BLaER1 treated with 17β-estradiol and CSF1 and Interleukin-3, amounts not matched to agents 10 nM and 100 nM (cell line): ENCODE measurements around the gene JPH4.

Experiments used
- H3K27ac ChIP-seq, 11 experiments: shearing (Covaris generic); formaldehyde crosslinking; 2 replicates each; pipeline ENCODE4 v1.8.1; 2022
- H3K27me3 ChIP-seq, 11 experiments: shearing (Covaris generic); formaldehyde crosslinking; 2 replicates each; pipeline ENCODE4 v1.8.1; 2022
- H3K36me3 ChIP-seq, 11 experiments: shearing (Covaris generic); formaldehyde crosslinking; 2 replicates each; pipeline ENCODE4 v1.8.1; 2022
- H3K4me1 ChIP-seq, 10 experiments: shearing (Covaris generic); formaldehyde crosslinking; 2 replicates each; pipeline ENCODE4 v1.8.1; 2022
- H3K4me2 ChIP-seq, 11 experiments: shearing (Covaris generic); formaldehyde crosslinking; 2 replicates each; pipeline ENCODE4 v1.8.1; 2022
- H3K4me3 ChIP-seq, 10 experiments: shearing (Covaris generic); formaldehyde crosslinking; 2 replicates each; pipeline ENCODE4 v1.8.1; 2022
- H3K9ac ChIP-seq, 11 experiments: shearing (Covaris generic); formaldehyde crosslinking; 2 replicates each; pipeline ENCODE4 v1.8.1; 2022
- H3K9me3 ChIP-seq, 11 experiments: shearing (Covaris generic); formaldehyde crosslinking; replicated peaks in 1 of 11; 2 replicates each; pipeline ENCODE4 v1.8.1; 2022
- H4K20me1 ChIP-seq, 11 experiments: shearing (Covaris generic); formaldehyde crosslinking; 2 replicates each; pipeline ENCODE4 v1.8.1; 2022
- Cebpa-rat ChIP-seq, 11 experiments: shearing (Covaris generic); IDR thresholded peaks; 2 replicates each; pipeline ENCODE4 v1.8.1; 2022

Gene JPH4

DNA sequence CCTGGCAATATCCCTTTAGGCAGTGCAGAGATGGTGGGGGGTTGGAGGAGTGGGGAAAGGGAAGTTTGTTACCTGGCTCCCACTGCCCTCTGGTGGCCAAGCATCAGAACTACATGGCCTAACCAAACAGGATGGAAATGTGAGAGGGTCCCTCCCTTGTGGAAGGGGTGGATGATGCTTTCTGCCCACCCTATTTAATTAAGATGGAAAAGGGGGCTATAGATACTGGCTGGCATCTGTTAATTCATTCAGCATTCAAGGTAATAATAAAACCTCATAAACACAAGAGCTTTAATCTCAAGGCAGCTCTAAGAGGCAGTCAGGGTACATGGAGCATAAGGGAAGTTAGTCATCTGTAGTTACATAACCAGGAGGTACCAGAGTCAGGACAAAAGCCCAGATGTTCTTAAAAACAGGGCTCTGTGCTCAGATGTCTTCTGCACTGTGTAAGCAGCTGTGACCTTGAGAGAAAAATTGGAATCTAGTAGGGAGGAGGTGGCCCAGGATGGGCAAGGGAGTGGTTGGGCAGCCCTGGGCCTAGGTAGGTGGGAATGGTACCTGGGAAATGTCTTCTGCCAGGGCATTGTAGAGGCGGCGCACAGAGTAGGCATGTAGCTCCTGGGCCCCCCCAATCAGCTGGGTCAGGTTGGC lies 15.6 kb downstream of the JPH4 start:
- peaks cover 16 to 42% (median 24%) of the 10 kb centered on the region in 10 experiments for H3K4me1 ChIP-seq
- peak overlapping the region in 2 of 11 experiments; percentile 24 to 35; a peak in 4 of 22 replicates for H3K4me2 ChIP-seq
- TF ChIP-seq Cebpa-rat (IDR thresholded peaks at IDR 0.05), result no peak
- peaks cover 71 to 82% (median 78%) of the 10 kb centered on the region in 11 experiments for H3K36me3 ChIP-seq
- H3K27me3 ChIP-seq, result no peaks in the 10 kb centered on the region
- no peaks in the 10 kb centered on the region for H3K9me3 ChIP-seq
- peak overlapping the region in 3 of 11 experiments; percentile 19 to 40 (median 32); a peak in 6 of 22 replicates for H3K27ac ChIP-seq
- peaks cover 6 to 88% (median 27%) of the 10 kb centered on the region in 11 experiments; a peak in 17 of 22 replicates for H4K20me1 ChIP-seq
- H3K4me3 ChIP-seq, result no peak overlapping the region
- H3K9ac ChIP-seq, result peak overlapping the region in 3 of 11 experiments; percentile 6 to 45 (median 26); a peak in 5 of 22 replicates

DNA sequence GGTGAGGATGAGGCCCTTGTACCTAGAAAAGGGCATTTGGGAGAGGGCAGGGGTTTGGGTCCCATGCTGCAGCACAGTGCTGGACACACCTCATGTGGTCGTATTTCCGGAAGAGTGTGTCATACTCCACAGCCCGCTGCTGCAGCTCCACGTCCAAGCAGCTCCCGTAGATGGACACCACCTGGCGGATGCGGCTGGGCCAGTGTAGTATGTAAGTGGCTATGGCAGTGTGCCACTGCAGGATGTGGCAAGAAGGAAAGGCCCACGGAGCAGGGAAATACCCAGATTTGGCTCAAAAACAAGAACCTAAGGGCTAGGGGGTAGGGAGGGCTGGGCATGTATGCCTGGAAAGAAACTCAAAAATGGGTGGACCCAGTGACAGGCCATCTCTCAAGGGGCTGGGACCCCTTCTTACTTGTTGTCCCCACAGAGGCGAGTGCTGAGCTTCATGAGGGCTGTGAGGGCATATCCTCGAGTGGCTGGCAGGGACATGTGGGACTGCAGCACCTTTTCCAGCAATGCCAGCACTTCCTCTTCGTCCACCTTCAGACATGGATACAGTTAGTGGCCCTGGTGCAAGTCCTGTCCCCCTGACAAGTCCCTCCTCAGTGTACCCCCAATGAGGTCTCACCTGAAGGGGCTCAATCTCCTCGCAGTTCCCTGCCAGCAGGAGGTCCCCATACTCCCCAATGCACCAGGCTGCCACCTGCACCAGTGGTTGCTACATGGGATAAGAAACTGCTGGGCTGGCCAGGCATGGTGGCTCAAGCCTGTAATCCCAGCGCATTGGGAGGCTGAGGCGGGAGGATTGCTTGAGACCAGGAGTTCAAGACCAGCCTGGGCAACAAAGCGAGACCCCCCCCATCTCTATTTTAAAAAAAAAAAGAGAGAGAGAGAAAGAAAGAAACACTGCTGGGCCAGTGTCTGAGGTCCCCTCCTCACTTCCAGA lies 16.4 kb downstream of the JPH4 start:
- Histone ChIP-seq H3K9me3 (no peaks in the 10 kb centered on the region), H3K27me3 (no peaks in the 10 kb centered on the region), H3K27ac (no peak overlapping the region; a peak in 1 of 22 replicates), H3K4me3 (no peak overlapping the region), H3K4me2 (no peak overlapping the region), H3K9ac (peak overlapping the region in 3 of 11 experiments; percentile 14 to 32 (median 22); a peak in 1 of 22 replicates), H4K20me1 (peaks cover 6 to 91% (median 27%) of the 10 kb centered on the region in 11 experiments; a peak in 17 of 22 replicates), H3K4me1 (peaks cover 21 to 46% (median 28%) of the 10 kb centered on the region in 10 experiments), H3K36me3 (peaks cover 73 to 87% (median 79%) of the 10 kb centered on the region in 11 experiments)
- TF ChIP-seq Cebpa-rat (IDR thresholded peaks at IDR 0.05), result no peak

DNA sequence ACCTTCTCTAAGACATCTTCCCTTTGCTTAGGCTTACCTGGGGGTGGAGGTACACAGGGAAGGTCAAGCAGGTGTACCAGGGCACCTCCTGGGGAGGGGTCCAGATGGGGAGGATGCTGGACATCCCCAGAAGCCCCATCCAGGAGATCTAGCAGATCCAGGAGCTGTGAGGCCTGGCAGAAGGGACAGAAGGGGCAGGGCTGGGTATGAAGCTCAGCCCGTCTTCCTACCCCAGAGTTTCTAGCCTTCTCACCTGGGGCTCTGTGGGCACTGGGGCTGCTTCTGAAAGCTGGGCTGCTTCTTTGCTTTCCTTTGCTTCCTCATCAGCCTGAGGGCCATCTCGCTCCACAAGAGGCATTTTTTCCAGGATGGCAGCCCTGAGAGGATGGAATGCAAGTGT lies 17.3 kb downstream of the JPH4 start:
- Histone ChIP-seq H3K9ac (peak overlapping the region in 4 of 11 experiments; percentile 14 to 44 (median 27); a peak in 4 of 22 replicates), H3K9me3 (no peaks in the 10 kb centered on the region), H3K27ac (no peak overlapping the region; a peak in 1 of 22 replicates), H4K20me1 (peaks cover 6 to 84% (median 24%) of the 10 kb centered on the region in 11 experiments; a peak in 17 of 22 replicates), H3K4me3 (no peak overlapping the region), H3K4me2 (no peak overlapping the region), H3K27me3 (no peaks in the 10 kb centered on the region), H3K36me3 (peaks cover 73 to 86% (median 79%) of the 10 kb centered on the region in 11 experiments), H3K4me1 (peaks cover 20 to 46% (median 28%) of the 10 kb centered on the region in 10 experiments)
- no peak for TF ChIP-seq Cebpa-rat (IDR thresholded peaks at IDR 0.05)

DNA sequence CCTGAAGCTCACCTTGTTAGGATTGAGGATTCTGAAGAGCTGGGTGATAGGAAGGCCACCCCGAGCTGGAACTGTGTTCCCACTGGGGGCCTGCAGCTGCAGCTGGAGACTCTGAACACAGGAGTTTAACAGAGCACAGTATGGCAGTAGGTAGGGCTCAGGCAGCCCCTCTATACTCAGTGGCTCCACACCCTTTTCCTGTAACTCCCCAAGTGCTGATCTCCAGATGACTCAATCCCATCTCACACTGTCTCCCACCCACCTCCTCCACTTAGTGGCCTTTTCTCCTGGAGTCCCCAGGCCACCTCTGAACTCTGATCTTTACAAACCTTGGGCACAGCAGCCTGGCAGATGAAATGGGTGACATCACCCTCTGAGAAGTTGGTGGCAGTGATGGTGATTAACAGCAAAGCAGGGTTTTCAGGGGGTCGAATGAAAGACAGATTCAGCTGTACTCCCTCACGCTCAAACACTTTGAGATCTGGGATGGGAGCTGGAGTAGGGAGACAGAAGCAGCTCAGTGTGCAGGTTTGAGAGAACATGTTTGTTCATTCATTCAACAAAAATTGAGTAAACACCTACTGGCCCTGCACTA lies 18.6 kb downstream of the JPH4 start:
- TF ChIP-seq Cebpa-rat (IDR thresholded peaks at IDR 0.05), result no peak
- H3K4me1 ChIP-seq, result peaks cover 19 to 46% (median 28%) of the 10 kb centered on the region in 10 experiments
- peak overlapping the region in 8 of 11 experiments; percentile 0 to 41 (median 13); a peak in 6 of 22 replicates for H3K9ac ChIP-seq
- peaks cover 62 to 74% (median 69%) of the 10 kb centered on the region in 11 experiments for H3K36me3 ChIP-seq
- H4K20me1 ChIP-seq, result peaks cover 6 to 71% (median 21%) of the 10 kb centered on the region in 11 experiments; a peak in 17 of 22 replicates
- H3K27ac ChIP-seq, result 0 out of 22 replicates have a peak overlapping the region, but pooled peaks of 1 of the 11 experiments have one; percentile 6
- H3K4me3 ChIP-seq, result no peak overlapping the region
- no peaks in the 10 kb centered on the region for H3K27me3 ChIP-seq
- no peaks in the 10 kb centered on the region for H3K9me3 ChIP-seq
- no peak overlapping the region for H3K4me2 ChIP-seq

DNA sequence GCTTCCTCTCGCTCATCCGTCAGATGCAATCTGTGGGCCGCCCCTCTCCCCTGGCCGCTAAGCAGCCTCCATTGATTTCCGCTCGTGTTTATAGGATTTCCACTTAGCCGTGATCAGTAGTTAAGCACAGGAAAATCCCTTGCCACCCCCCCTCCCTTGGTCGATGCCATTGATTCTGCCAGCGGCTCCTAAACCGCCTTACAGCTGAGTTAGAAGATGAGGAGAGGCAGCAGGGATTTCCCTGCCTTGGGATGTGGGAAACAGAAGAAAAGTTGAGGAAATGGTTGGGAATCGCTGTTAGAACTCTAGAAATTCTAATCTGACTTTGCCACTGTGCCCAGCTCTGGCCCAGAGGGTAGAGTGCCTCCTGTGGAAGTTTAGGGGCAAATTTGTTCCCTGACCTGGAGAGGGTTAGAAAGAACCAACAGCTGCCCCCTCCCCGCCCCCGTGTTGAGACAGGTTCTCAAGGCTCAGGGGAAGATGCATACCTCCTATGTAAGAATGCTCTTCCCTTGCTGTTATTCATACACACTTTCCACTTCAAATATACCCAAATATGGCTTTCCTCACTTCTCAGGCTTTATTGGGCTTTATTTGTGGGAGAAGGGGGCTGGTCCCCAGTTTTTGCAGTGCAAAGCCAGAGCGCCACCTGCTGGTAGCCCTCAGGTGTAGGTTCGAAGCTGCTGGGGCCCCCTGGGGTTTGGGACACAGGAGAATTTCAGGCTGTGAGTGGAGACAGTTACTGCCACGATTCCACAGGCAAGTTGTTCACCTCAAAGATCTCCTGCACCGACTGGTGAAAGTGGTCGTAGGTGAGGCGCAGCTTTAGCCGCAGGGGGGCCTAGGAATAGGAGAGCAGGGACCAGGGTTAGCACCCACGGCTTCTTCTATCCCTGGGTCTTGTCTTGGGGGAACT lies 19.3 kb downstream of the JPH4 start:
- H3K27me3 ChIP-seq, result no peaks in the 10 kb centered on the region
- peaks cover 19 to 49% (median 29%) of the 10 kb centered on the region in 10 experiments for H3K4me1 ChIP-seq
- TF ChIP-seq Cebpa-rat (IDR thresholded peaks at IDR 0.05), result no peak
- peak overlapping the region in 6 of 11 experiments; percentile 9 to 95 (median 65); a peak in 6 of 22 replicates for H3K9ac ChIP-seq
- no peaks in the 10 kb centered on the region for H3K9me3 ChIP-seq
- 0 out of 22 replicates have a peak overlapping the region, but pooled peaks of 1 of the 11 experiments have one; percentile 90 for H3K27ac ChIP-seq
- peaks cover 54 to 66% (median 61%) of the 10 kb centered on the region in 11 experiments for H3K36me3 ChIP-seq
- peaks cover 6 to 64% (median 21%) of the 10 kb centered on the region in 11 experiments; a peak in 17 of 22 replicates for H4K20me1 ChIP-seq
- no peak overlapping the region for H3K4me2 ChIP-seq
- H3K4me3 ChIP-seq, result no peak overlapping the region

DNA sequence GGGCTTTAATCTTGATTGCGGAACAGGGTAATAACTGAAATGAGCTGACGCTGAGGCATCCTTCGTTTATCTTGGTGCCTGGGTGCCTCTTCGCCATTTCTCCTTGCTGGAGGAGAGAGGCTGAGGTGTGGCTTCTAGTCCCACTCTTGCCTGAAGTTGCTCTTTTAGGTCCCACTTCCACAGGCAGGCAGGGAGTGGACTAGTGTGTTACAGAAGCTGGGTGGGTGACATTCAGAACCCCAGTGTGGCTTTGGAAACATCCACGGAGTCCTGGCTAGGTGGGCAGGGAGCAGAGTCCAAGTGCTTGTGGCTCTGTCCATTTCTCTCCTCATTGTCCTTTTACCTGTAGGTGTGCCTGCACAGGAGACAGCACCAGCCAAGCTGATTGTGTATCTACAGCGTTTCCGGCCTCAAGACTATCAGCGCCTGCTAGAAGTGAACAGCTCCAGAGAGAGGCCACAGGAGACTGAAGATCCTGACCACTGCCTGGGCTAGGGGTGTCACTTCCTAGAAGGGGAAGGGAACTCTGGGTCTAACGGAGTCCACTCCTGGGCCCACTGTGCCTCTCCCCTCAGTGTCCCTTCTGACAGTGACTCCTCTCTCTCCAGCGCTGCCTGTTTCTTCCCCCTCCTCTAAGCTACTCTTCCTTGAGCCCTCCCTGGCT lies 20.1 kb downstream of the JPH4 start:
- H3K36me3 ChIP-seq, result peaks cover 46 to 58% (median 54%) of the 10 kb centered on the region in 11 experiments
- TF ChIP-seq Cebpa-rat (IDR thresholded peaks at IDR 0.05), result no peak
- H3K27me3 ChIP-seq, result no peaks in the 10 kb centered on the region
- peak overlapping the region in 10 of 11 experiments; percentile 85 to 99 (median 96); a peak in 9 of 22 replicates for H3K4me2 ChIP-seq
- H3K9me3 ChIP-seq, result no peaks in the 10 kb centered on the region
- peak overlapping the region in 9 of 11 experiments; percentile 9 to 97 (median 93); a peak in 12 of 22 replicates for H3K9ac ChIP-seq
- H3K4me3 ChIP-seq, result no peak overlapping the region
- H3K27ac ChIP-seq, result peak overlapping the region in 1 of 11 experiments; percentile 90; a peak in 2 of 22 replicates
- peaks cover 5 to 56% (median 16%) of the 10 kb centered on the region in 11 experiments; a peak in 17 of 22 replicates for H4K20me1 ChIP-seq
- peaks cover 19 to 44% (median 29%) of the 10 kb centered on the region in 10 experiments for H3K4me1 ChIP-seq

DNA sequence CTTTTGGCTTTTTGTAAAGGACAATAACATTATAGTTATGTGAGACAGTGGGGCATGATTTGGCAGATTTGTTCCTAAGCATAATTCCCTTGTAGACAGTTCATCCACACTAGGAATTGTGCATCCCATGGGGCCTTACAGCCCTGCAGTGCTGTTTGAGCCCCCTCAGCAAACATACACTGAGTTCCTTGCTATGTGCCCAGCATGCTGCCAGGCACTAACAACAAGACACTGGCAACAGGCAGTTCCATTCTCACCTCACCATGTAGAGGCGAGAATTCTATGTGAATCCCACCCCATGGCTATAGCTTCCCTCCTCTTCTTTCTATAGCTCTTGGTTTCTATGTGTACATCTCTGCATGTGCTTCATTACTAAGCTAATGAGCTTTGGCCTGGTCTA lies 20.6 kb downstream of the JPH4 start:
- Histone ChIP-seq H3K27ac (peak overlapping the region in 1 of 11 experiments; percentile 90; a peak in 2 of 22 replicates), H3K9ac (peak overlapping the region in 10 of 11 experiments; percentile 89 to 97 (median 94); a peak in 15 of 22 replicates), H3K4me1 (peaks cover 19 to 38% (median 28%) of the 10 kb centered on the region in 10 experiments), H3K4me3 (peak overlapping the region in 1 of 10 experiments; percentile 87; a peak in 1 of 20 replicates), H3K27me3 (no peaks in the 10 kb centered on the region), H3K9me3 (no peaks in the 10 kb centered on the region), H3K36me3 (peaks cover 41 to 53% (median 49%) of the 10 kb centered on the region in 11 experiments), H4K20me1 (peaks cover 0 to 51% (median 12%) of the 10 kb centered on the region in 11 experiments; a peak in 15 of 22 replicates), H3K4me2 (peak overlapping the region; percentile 85 to 99 (median 97); a peak in 21 of 22 replicates)
- no peak for TF ChIP-seq Cebpa-rat (IDR thresholded peaks at IDR 0.05)
